Ishikawa (cell line): ENCODE measurements around the gene VPS11.

Source experiments
- CEBPB ChIP-seq: IDR thresholded peaks from 2 replicates; pipeline ENCODE4 v1.6.1; 2012
- CREB1 ChIP-seq: IDR thresholded peaks from 2 replicates; pipeline ENCODE4 v1.6.1; 2012; ENCODE audit warnings: low read depth
- EGR1 ChIP-seq: IDR thresholded peaks from 2 replicates; pipeline ENCODE4 v1.6.1; 2012
- EP300 ChIP-seq: IDR thresholded peaks from 2 replicates; pipeline ENCODE4 v1.6.1; 2012; ENCODE audit warnings: borderline replicate concordance
- FOXM1 ChIP-seq: IDR thresholded peaks from 2 replicates; pipeline ENCODE4 v1.6.1; 2012; ENCODE audit warnings: low read depth, borderline replicate concordance
- MAX ChIP-seq: IDR thresholded peaks from 2 replicates; pipeline ENCODE4 v1.6.1; 2012
- NFIC ChIP-seq: IDR thresholded peaks from 2 replicates; pipeline ENCODE4 v1.6.1; 2012
- RAD21 ChIP-seq: IDR thresholded peaks from 2 replicates; pipeline ENCODE4 v1.6.1; 2012; ENCODE audit warnings: low read depth
- TAF1 ChIP-seq: IDR thresholded peaks from 2 replicates; pipeline ENCODE4 v1.6.1; 2012; ENCODE audit warnings: low read depth, mild to moderate bottlenecking
- TCF12 ChIP-seq: IDR thresholded peaks from 2 replicates; pipeline ENCODE4 v1.6.1; 2012; ENCODE audit warnings: low read depth
- TEAD4 ChIP-seq: IDR thresholded peaks from 2 replicates; pipeline ENCODE4 v1.6.1; 2012
- USF1 ChIP-seq: IDR thresholded peaks from 2 replicates; pipeline ENCODE4 v1.6.1; 2012
- YY1 ChIP-seq: IDR thresholded peaks from 2 replicates; pipeline ENCODE4 v1.6.1; 2012; ENCODE audit warnings: low read depth
- ZBTB7A ChIP-seq: IDR thresholded peaks from 2 replicates; pipeline ENCODE4 v1.6.1; 2012; ENCODE audit warnings: low read depth
- TF ChIP-seq, protein P1 (sequence below): IDR thresholded peaks from 2 replicates; pipeline ENCODE4 v1.6.1; 2012; ENCODE audit warnings: low read depth, mild to moderate bottlenecking

The VPS11 gene

DNA sequence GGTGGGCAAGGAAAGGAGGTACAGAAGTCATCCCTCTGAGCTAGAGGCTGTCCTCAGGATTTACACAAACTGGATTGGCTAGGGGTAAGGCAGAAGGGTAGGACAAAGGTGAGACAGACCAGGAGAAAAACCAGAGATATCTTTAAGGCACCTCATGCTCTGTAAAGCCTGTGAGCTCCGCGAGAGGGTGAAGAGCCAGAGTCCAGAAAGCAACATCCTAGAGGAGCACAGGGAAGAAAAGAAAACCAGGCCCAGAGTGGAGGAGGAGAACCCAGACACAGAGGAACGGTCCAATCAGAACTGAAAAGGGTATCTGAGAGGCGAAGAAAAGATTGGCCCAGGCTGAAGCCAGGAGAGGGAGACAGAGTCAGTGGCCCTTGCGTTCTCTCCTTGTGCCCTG is 42.1 kb upstream of the VPS11 start:
- TF ChIP-seq ZBTB7A, result no peak
- TF ChIP-seq, protein P1, sequence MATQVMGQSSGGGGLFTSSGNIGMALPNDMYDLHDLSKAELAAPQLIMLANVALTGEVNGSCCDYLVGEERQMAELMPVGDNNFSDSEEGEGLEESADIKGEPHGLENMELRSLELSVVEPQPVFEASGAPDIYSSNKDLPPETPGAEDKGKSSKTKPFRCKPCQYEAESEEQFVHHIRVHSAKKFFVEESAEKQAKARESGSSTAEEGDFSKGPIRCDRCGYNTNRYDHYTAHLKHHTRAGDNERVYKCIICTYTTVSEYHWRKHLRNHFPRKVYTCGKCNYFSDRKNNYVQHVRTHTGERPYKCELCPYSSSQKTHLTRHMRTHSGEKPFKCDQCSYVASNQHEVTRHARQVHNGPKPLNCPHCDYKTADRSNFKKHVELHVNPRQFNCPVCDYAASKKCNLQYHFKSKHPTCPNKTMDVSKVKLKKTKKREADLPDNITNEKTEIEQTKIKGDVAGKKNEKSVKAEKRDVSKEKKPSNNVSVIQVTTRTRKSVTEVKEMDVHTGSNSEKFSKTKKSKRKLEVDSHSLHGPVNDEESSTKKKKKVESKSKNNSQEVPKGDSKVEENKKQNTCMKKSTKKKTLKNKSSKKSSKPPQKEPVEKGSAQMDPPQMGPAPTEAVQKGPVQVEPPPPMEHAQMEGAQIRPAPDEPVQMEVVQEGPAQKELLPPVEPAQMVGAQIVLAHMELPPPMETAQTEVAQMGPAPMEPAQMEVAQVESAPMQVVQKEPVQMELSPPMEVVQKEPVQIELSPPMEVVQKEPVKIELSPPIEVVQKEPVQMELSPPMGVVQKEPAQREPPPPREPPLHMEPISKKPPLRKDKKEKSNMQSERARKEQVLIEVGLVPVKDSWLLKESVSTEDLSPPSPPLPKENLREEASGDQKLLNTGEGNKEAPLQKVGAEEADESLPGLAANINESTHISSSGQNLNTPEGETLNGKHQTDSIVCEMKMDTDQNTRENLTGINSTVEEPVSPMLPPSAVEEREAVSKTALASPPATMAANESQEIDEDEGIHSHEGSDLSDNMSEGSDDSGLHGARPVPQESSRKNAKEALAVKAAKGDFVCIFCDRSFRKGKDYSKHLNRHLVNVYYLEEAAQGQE, result no peak
- no peak for TF ChIP-seq TCF12
- TF ChIP-seq MAX, result no peak
- no peak for TF ChIP-seq EP300
- no peak for TF ChIP-seq USF1
- no peak for TF ChIP-seq CREB1
- no peak for TF ChIP-seq CEBPB
- no peak for TF ChIP-seq TEAD4
- TF ChIP-seq NFIC, result no peak
- no peak for TF ChIP-seq YY1
- no peak for TF ChIP-seq TAF1
- TF ChIP-seq EGR1, result no peak
- no peak for TF ChIP-seq FOXM1
- TF ChIP-seq RAD21, result no peak

GRCh38 chr11:119025978-119026766 is 41.4 kb upstream of the VPS11 start:
- TF ChIP-seq EGR1, result no peak
- no peak for TF ChIP-seq USF1
- TF ChIP-seq MAX, result no peak
- no peak for TF ChIP-seq CEBPB
- no peak for TF ChIP-seq RAD21
- no peak for TF ChIP-seq ZBTB7A
- TF ChIP-seq NFIC, result no peak
- TF ChIP-seq YY1, result no peak
- TF ChIP-seq TEAD4, result no peak
- no peak for TF ChIP-seq FOXM1
- no peak for TF ChIP-seq TAF1
- no peak for TF ChIP-seq TCF12
- TF ChIP-seq CREB1, result no peak
- TF ChIP-seq EP300, result no peak
- TF ChIP-seq, protein P1, result no peak

GRCh38 chr11:119026970-119027369 is 40.6 kb upstream of the VPS11 start:
- no peak for TF ChIP-seq ZBTB7A

DNA sequence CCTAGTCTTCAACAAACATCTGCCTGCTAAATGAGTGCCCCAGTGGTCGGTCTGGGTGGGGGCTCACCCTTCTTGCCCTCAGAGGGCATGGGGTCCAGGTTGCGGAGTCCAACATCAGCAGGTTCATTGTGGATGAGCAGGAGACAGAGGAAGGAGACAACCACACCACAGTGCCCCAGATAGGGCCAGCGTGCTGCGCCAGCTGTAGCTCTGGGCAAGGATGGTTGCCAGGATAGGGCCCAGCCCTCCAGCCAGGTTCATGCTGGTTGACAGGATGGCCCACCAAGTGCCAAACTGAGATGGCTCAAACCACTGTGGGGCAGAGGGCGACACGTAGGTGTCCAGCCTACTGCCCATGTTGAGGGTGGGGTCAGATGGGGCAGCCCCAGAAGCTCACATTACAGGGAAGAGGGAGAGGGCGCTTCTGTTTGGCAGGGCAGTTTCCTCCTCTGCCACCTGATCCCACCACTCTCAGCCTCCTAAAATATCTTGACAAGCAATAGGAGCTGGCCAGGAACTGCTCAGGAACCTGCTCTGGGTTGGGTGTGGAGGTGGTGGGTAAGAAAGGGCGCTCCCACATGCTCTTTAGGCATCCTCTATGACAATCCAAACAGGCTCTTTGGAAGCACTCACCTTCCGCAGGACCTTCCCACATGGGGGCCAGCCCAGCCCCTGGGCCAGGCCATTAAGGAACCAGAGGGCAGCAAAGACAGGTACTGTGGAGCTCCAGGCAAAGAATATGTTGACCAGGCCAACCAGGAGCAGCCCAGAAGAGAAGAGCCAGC is 39.9 kb upstream of the VPS11 start:
- TF ChIP-seq TAF1, result no peak
- no peak for TF ChIP-seq MAX
- no peak for TF ChIP-seq FOXM1
- no peak for TF ChIP-seq NFIC
- TF ChIP-seq CREB1, result no peak
- no peak for TF ChIP-seq RAD21
- TF ChIP-seq EP300, result no peak
- TF ChIP-seq TEAD4, result no peak
- TF ChIP-seq TCF12, result no peak
- TF ChIP-seq EGR1, result no peak
- TF ChIP-seq ZBTB7A, result no peak
- TF ChIP-seq YY1, result no peak
- TF ChIP-seq, protein P1, result no peak
